ENCODE data around the gene UBE2J2. TPM values are rescaled to one million over a fixed set of nuclear protein-coding genes. Genes with fewer than 3 reads are reported as not detected.

Gene UBE2J2
- total RNA-seq, 2 experiments from 2014 or later = 75.7 to 78.1 TPM

- POLR2A ChIA-PET = no interaction called here
- ATAC-seq (ENCODE audit: low read depth) (no peak), DNase-seq (peak; percentile 31)
- no peaks in the 10 kb centered on the region for H3K36me3 Mint-ChIP-seq
- no peaks in the 10 kb centered on the region for H3K27me3 Mint-ChIP-seq
- no peak overlapping the region for H3K4me3 Mint-ChIP-seq
- H3K9me3 Mint-ChIP-seq = no peaks in the 10 kb centered on the region
- no peak overlapping the region for H3K27ac Mint-ChIP-seq
- peaks cover 2% of the 10 kb centered on the region for H3K4me1 Mint-ChIP-seq
Measured at GRCh38 chr1:1286313-1287261, 12.9 kb upstream of the UBE2J2 start.

GRCh38 chr1:1285611-1286311, 12.1 kb upstream of the UBE2J2 start:
- POLR2A ChIA-PET = interaction anchor here (1.2 kb wide), 1 partner anchor 11 kb away, joined by 3 read pairs; no protein-coding TSS in a partner anchor
- no peak for ATAC-seq (ENCODE audit: low read depth)
- peaks cover 2% of the 10 kb centered on the region for H3K4me1 Mint-ChIP-seq

GRCh38 chr1:1285102-1285571, 11.5 kb upstream of the UBE2J2 start:
- no peak for DNase-seq
- ATAC-seq (ENCODE audit: low read depth) = no peak
- POLR2A ChIA-PET = interaction anchor here (1.2 kb wide), 1 partner anchor 11 kb away, joined by 3 read pairs; no protein-coding TSS in a partner anchor
- Mint-ChIP-seq H3K9me3 (no peaks in the 10 kb centered on the region), H3K27ac (no peak overlapping the region), H3K27me3 (no peaks in the 10 kb centered on the region), H3K4me3 (no peak overlapping the region), H3K4me1 (peaks cover 2% of the 10 kb centered on the region), H3K36me3 (no peaks in the 10 kb centered on the region)

More at GRCh38 chr1:1285611-1286311, 12.1 kb upstream of the UBE2J2 start:
- Mint-ChIP-seq H3K27me3 (no peaks in the 10 kb centered on the region), H3K4me3 (no peak overlapping the region), H3K27ac (no peak overlapping the region), H3K36me3 (no peaks in the 10 kb centered on the region), H3K9me3 (no peaks in the 10 kb centered on the region)
- DNase-seq = peak; percentile 31

GRCh38 chr1:1284221-1285101, 10.8 kb upstream of the UBE2J2 start:
- Mint-ChIP-seq H3K4me1 (peaks cover 2% of the 10 kb centered on the region), H3K27ac (no peak overlapping the region), H3K27me3 (no peaks in the 10 kb centered on the region), H3K4me3 (no peak overlapping the region), H3K9me3 (no peaks in the 10 kb centered on the region), H3K36me3 (no peaks in the 10 kb centered on the region)
- POLR2A ChIA-PET = interaction anchor here (1.2 kb wide), 1 partner anchor 10 kb away, joined by 3 read pairs; no protein-coding TSS in a partner anchor
- ATAC-seq (ENCODE audit: low read depth) (no peak), DNase-seq (no peak)

- H3K9me3 Mint-ChIP-seq = no peaks in the 10 kb centered on the region
- H3K27me3 Mint-ChIP-seq = no peaks in the 10 kb centered on the region
- ATAC-seq (ENCODE audit: low read depth) (no peak), DNase-seq (no peak)
- H3K27ac Mint-ChIP-seq = no peak overlapping the region
- H3K4me3 Mint-ChIP-seq = no peak overlapping the region
- POLR2A ChIA-PET = no interaction called here
- peaks cover 2% of the 10 kb centered on the region for H3K4me1 Mint-ChIP-seq
- no peaks in the 10 kb centered on the region for H3K36me3 Mint-ChIP-seq
Measured at GRCh38 chr1:1283821-1284220, 10.2 kb upstream of the UBE2J2 start.

- DNase-seq (no peak), ATAC-seq (ENCODE audit: low read depth) (no peak)
- no peak overlapping the region for H3K27ac Mint-ChIP-seq
- H3K36me3 Mint-ChIP-seq = no peaks in the 10 kb centered on the region
- POLR2A ChIA-PET = no interaction called here
- H3K9me3 Mint-ChIP-seq = no peaks in the 10 kb centered on the region
- no peaks in the 10 kb centered on the region for H3K27me3 Mint-ChIP-seq
- H3K4me3 Mint-ChIP-seq = no peak overlapping the region
- H3K4me1 Mint-ChIP-seq = peaks cover 2% of the 10 kb centered on the region
Measured at GRCh38 chr1:1282998-1283397, 9.3 kb upstream of the UBE2J2 start.

- Mint-ChIP-seq H3K36me3 (no peaks in the 10 kb centered on the region), H3K4me3 (no peak overlapping the region), H3K9me3 (no peaks in the 10 kb centered on the region), H3K27ac (no peak overlapping the region), H3K27me3 (no peaks in the 10 kb centered on the region), H3K4me1 (peaks cover 2% of the 10 kb centered on the region)
- no peak for ATAC-seq (ENCODE audit: low read depth)
- no peak for DNase-seq
- POLR2A ChIA-PET = no interaction called here
Measured at GRCh38 chr1:1281533-1282321, 8.1 kb upstream of the UBE2J2 start.

GRCh38 chr1:1280782-1281481, 7.3 kb upstream of the UBE2J2 start:
- DNase-seq = no peak
- Mint-ChIP-seq H3K9me3 (no peaks in the 10 kb centered on the region), H3K27ac (no peak overlapping the region), H3K36me3 (no peaks in the 10 kb centered on the region), H3K4me3 (no peak overlapping the region), H3K27me3 (no peaks in the 10 kb centered on the region), H3K4me1 (peaks cover 2% of the 10 kb centered on the region)
- no peak for ATAC-seq (ENCODE audit: low read depth)
- POLR2A ChIA-PET = no interaction called here

- no peak for DNase-seq
- ATAC-seq (ENCODE audit: low read depth) = no peak
- Mint-ChIP-seq H3K27ac (no peak overlapping the region), H3K4me3 (no peak overlapping the region), H3K36me3 (no peaks in the 10 kb centered on the region), H3K9me3 (no peaks in the 10 kb centered on the region), H3K4me1 (peaks cover 6% of the 10 kb centered on the region), H3K27me3 (no peaks in the 10 kb centered on the region)
- POLR2A ChIA-PET = no interaction called here
Measured at GRCh38 chr1:1279028-1279427, 5.4 kb upstream of the UBE2J2 start.

GRCh38 chr1:1278620-1279019, 5.0 kb upstream of the UBE2J2 start:
- H3K4me1 Mint-ChIP-seq = peaks cover 6% of the 10 kb centered on the region
- H3K36me3 Mint-ChIP-seq = no peaks in the 10 kb centered on the region
- no peak overlapping the region for H3K4me3 Mint-ChIP-seq
- ATAC-seq (ENCODE audit: low read depth) = no peak
- no peaks in the 10 kb centered on the region for H3K27me3 Mint-ChIP-seq
- DNase-seq = no peak
- no peaks in the 10 kb centered on the region for H3K9me3 Mint-ChIP-seq
- POLR2A ChIA-PET = no interaction called here
- H3K27ac Mint-ChIP-seq = no peak overlapping the region

- H3K9me3 Mint-ChIP-seq = no peaks in the 10 kb centered on the region
- H3K27me3 Mint-ChIP-seq = no peaks in the 10 kb centered on the region
- H3K27ac Mint-ChIP-seq = peak overlapping the region; percentile 37
- peaks cover 16% of the 10 kb centered on the region for H3K4me1 Mint-ChIP-seq
- H3K36me3 Mint-ChIP-seq = peaks cover 3% of the 10 kb centered on the region
- ATAC-seq (ENCODE audit: low read depth) (no peak), DNase-seq (no peak)
- peak overlapping the region; percentile 11 for H3K4me3 Mint-ChIP-seq
- POLR2A ChIA-PET = no interaction called here
Measured at GRCh38 chr1:1275836-1276235, 2.2 kb upstream of the UBE2J2 start.

GRCh38 chr1:1274931-1275431, 1.3 kb upstream of the UBE2J2 start:
- peak overlapping the region; percentile 48 for H3K27ac Mint-ChIP-seq
- H3K4me3 Mint-ChIP-seq = peak overlapping the region; percentile 65
- peaks cover 7% of the 10 kb centered on the region for H3K36me3 Mint-ChIP-seq
- no peak for ATAC-seq (ENCODE audit: low read depth)
- H3K9me3 Mint-ChIP-seq = no peaks in the 10 kb centered on the region
- POLR2A ChIA-PET = interaction anchor here (0.9 to 1.7 kb wide), 3 partner anchors 10 to 125 kb away, joined by 3 to 4 read pairs (median 4); partner anchors contain the start of gene CCNL2
- H3K27me3 Mint-ChIP-seq = no peaks in the 10 kb centered on the region
- H3K4me1 Mint-ChIP-seq = peaks cover 24% of the 10 kb centered on the region
- DNase-seq = no peak

All from activated naive CD8-positive, alpha-beta T cell treated with anti-CD3 and anti-CD28 coated beads, Interleukin-2, amount 10 ng/mL, durations not matched to agents 7 days and 5 days (primary cell).